A673 (cell line): ENCODE data around the gene RABGAP1L.

Source experiments
- CTCF ChIP-seq: fragments of 300-800, 200-600 bp; sonication (generic); conservative IDR thresholded peaks from 2 replicates; pipeline ENCODE4 v1.5.1; 2017; ENCODE audit warnings: low read depth, mild to moderate bottlenecking, antibody characterized with exemption, low read length, moderate library complexity, mixed read lengths
- EZH2 ChIP-seq: fragments of 200-600 bp; sonication (generic); IDR thresholded peaks from 2 replicates; pipeline ENCODE4 v1.6.1; 2017; ENCODE audit warnings: borderline replicate concordance, low read depth, mild to moderate bottlenecking, mixed read lengths, antibody characterized with exemption, low read length; ENCODE audit not compliant: poor library complexity, severe bottlenecking

- TF ChIP-seq CTCF, result no peak
- no peak for TF ChIP-seq EZH2
These were observed 498.1 kb downstream of the RABGAP1L start for GRCh38 chr1:174657411-174657810.
